ENCODE data around the gene PLAAT5.

PLAAT5 gene

DNA sequence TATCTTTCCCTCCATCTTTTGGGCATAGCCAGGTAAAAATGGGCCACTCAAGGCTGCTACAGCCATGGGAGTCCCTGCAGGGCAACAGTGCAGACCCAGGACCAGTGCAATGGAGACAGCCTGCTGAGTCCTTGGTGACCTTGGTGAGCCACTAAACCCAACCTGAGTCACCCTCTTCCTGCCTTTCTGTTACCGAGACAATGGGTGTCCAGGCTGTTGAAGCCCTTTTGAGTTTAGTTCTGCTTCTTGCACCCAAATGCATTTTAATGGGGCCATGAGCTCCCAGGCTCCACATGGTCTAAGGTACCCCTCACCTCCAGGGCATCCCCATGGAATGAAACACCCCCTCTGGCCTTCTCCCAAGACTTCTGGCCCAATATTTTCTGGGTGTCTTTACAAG lies 44.8 kb upstream of the PLAAT5 start:
- Histone ChIP-seq H4K91ac (ENCODE audit: low read length) (no peak overlapping the region), H3K36me3 (ENCODE audit: control insufficient read depth in 1 of 2, insufficient read depth in 2 of 2, low read depth in 1 of 2, low read length in 2 of 2) (peaks cover 0 to 3% of the 10 kb centered on the region in 2 experiments), H2BK5ac (ENCODE audit: low read depth, low read length, poor library complexity, severe bottlenecking) (no peak overlapping the region), H3K4ac (ENCODE audit: low read depth in 1 of 2, low read length in 2 of 2) (no peak overlapping the region), H3K23ac (ENCODE audit: low read length in 2 of 2) (no peak overlapping the region), H3K18ac (ENCODE audit: low read depth in 1 of 2, low read length in 2 of 2) (no peak overlapping the region), H2AFZ (ENCODE audit: low read depth, low read length) (no peak overlapping the region), H3K4me3 (ENCODE audit: insufficient read depth in 1 of 2, low read depth in 1 of 2, low read length in 2 of 2) (no peak overlapping the region), H2BK15ac (ENCODE audit: low read depth, poor library complexity, severe bottlenecking) (no peak overlapping the region), H3K79me1 (replicated peaks; ENCODE audit: low read length, poor library complexity, severe bottlenecking) (peaks cover 11% of the 10 kb centered on the region), H2BK120ac (ENCODE audit: low read depth, low read length) (no peak overlapping the region), H3K4me1 (ENCODE audit: control insufficient read depth, insufficient read depth, low read depth, low read length) (peaks cover 33% of the 10 kb centered on the region), H2AK5ac (ENCODE audit: low read length, severe bottlenecking) (peak overlapping the region; percentile 91), H3K4me2 (ENCODE audit: low read length, poor library complexity, severe bottlenecking) (no peak overlapping the region), H3K27me3 (ENCODE audit: control insufficient read depth in 1 of 2, insufficient read depth in 1 of 2, low read length in 2 of 2) (no peaks in the 10 kb centered on the region), H2BK12ac (ENCODE audit: low read length in 2 of 2) (no peak overlapping the region), H3K27ac (ENCODE audit: low read length, poor library complexity, severe bottlenecking) (no peak overlapping the region), H4K8ac (ENCODE audit: low read length) (no peak overlapping the region), H3K14ac (ENCODE audit: low read length in 2 of 2) (no peak overlapping the region), H3K9ac (ENCODE audit: low read length) (no peak overlapping the region), H3K9me3 (ENCODE audit: control insufficient read depth, low read length) (no peaks in the 10 kb centered on the region)
- 96% methylated on average over 1 of the region's 1 CpG for whole genome bisulfite sequencing
- DNase-seq: no peak

DNA sequence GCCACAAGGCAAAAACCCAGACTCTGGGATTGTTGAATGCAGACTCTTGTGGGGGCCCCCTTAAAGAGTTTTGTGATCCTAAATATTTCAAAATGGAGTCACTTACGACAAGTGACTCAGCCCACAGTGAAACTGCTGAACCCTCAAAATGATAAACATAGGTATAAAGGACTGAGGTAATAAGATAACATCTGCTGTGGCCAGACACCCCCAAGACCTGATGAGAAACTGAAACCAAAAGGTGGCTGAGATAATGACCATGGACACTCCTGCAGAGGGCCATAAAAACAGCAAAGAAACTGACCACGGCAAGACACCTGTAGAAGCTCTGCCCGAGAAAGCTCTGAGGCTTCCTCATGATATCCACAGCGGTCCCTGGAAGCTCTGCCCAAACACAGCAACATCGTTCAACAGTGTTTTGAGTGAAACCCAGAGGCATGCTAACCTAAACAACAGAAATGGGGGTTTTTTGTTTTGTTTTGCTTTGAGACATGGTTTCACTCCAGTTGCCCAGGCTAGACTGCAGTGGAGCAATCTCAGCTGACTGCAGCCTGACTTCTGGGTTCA lies 44.0 kb upstream of the PLAAT5 start:
- no peak overlapping the region for H4K91ac ChIP-seq (ENCODE audit: low read length)
- 92% methylated on average over 5 of the region's 5 CpGs for WGBS
- no peak overlapping the region for H3K9ac ChIP-seq (ENCODE audit: low read length)
- H2BK12ac ChIP-seq (ENCODE audit: low read length in 2 of 2): no peak overlapping the region
- no peak overlapping the region for H2AFZ ChIP-seq (ENCODE audit: low read depth, low read length)
- H3K23ac ChIP-seq (ENCODE audit: low read length in 2 of 2): no peak overlapping the region
- no peaks in the 10 kb centered on the region for H3K9me3 ChIP-seq (ENCODE audit: control insufficient read depth, low read length)
- H3K14ac ChIP-seq (ENCODE audit: low read length in 2 of 2): no peak overlapping the region
- no peak overlapping the region for H2BK5ac ChIP-seq (ENCODE audit: low read depth, low read length, poor library complexity, severe bottlenecking)
- peak; percentile 2 for DNase-seq
- H3K4me2 ChIP-seq (ENCODE audit: low read length, poor library complexity, severe bottlenecking): no peak overlapping the region
- peaks cover 11% of the 10 kb centered on the region for H3K79me1 ChIP-seq (replicated peaks; ENCODE audit: low read length, poor library complexity, severe bottlenecking)
- H4K8ac ChIP-seq (ENCODE audit: low read length): no peak overlapping the region
- no peak overlapping the region for H3K4ac ChIP-seq (ENCODE audit: low read depth in 1 of 2, low read length in 2 of 2)
- no peaks in the 10 kb centered on the region for H3K27me3 ChIP-seq (ENCODE audit: control insufficient read depth in 1 of 2, insufficient read depth in 1 of 2, low read length in 2 of 2)
- H2BK120ac ChIP-seq (ENCODE audit: low read depth, low read length): no peak overlapping the region
- H3K27ac ChIP-seq (ENCODE audit: low read length, poor library complexity, severe bottlenecking): no peak overlapping the region
- H3K18ac ChIP-seq (ENCODE audit: low read depth in 1 of 2, low read length in 2 of 2): no peak overlapping the region
- H3K36me3 ChIP-seq (ENCODE audit: control insufficient read depth in 1 of 2, insufficient read depth in 2 of 2, low read depth in 1 of 2, low read length in 2 of 2): peaks cover 0 to 1% of the 10 kb centered on the region in 2 experiments
- H3K4me3 ChIP-seq (ENCODE audit: insufficient read depth in 1 of 2, low read depth in 1 of 2, low read length in 2 of 2): no peak overlapping the region
- H3K4me1 ChIP-seq (ENCODE audit: control insufficient read depth, insufficient read depth, low read depth, low read length): peaks cover 35% of the 10 kb centered on the region
- H2AK5ac ChIP-seq (ENCODE audit: low read length, severe bottlenecking): no peak overlapping the region
- H2BK15ac ChIP-seq (ENCODE audit: low read depth, poor library complexity, severe bottlenecking): no peak overlapping the region

DNA sequence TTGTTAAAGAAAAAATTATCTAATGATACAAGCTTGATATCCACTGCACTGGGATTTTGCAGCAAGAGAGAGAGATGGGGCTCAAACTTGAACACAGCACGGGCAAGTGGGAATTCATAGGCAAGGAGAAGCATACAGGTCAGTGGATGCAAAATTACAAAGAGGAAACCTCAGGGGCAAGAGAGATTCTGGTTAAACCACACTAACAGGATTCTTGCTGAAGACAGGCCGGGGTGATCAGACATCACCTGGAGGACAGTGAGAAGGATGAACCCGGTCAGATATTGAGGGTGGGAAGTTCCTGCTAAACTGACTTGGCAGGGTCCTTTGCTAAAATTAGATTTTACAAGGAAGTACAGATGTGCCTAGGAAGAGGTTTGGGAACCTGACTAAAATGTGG lies 43.1 kb upstream of the PLAAT5 start:
- H2BK5ac ChIP-seq (ENCODE audit: low read depth, low read length, poor library complexity, severe bottlenecking): no peak overlapping the region
- peak overlapping the region; percentile 75 for H2AK5ac ChIP-seq (ENCODE audit: low read length, severe bottlenecking)
- no peak overlapping the region for H3K23ac ChIP-seq (ENCODE audit: low read length in 2 of 2)
- H2BK15ac ChIP-seq (ENCODE audit: low read depth, poor library complexity, severe bottlenecking): no peak overlapping the region
- no peak overlapping the region for H3K14ac ChIP-seq (ENCODE audit: low read length in 2 of 2)
- H4K8ac ChIP-seq (ENCODE audit: low read length): no peak overlapping the region
- no peak overlapping the region for H2AFZ ChIP-seq (ENCODE audit: low read depth, low read length)
- WGBS: 82% methylated on average over 3 of the region's 3 CpGs
- H4K91ac ChIP-seq (ENCODE audit: low read length): no peak overlapping the region
- no peak overlapping the region for H3K18ac ChIP-seq (ENCODE audit: low read depth in 1 of 2, low read length in 2 of 2)
- H3K4me2 ChIP-seq (ENCODE audit: low read length, poor library complexity, severe bottlenecking): no peak overlapping the region
- H3K27ac ChIP-seq (ENCODE audit: low read length, poor library complexity, severe bottlenecking): no peak overlapping the region
- H3K4me3 ChIP-seq (ENCODE audit: insufficient read depth in 1 of 2, low read depth in 1 of 2, low read length in 2 of 2): no peak overlapping the region
- no peaks in the 10 kb centered on the region for H3K9me3 ChIP-seq (ENCODE audit: control insufficient read depth, low read length)
- H2BK12ac ChIP-seq (ENCODE audit: low read length in 2 of 2): no peak overlapping the region
- DNase-seq: no peak
- no peak overlapping the region for H3K9ac ChIP-seq (ENCODE audit: low read length)
- no peaks in the 10 kb centered on the region for H3K27me3 ChIP-seq (ENCODE audit: control insufficient read depth in 1 of 2, insufficient read depth in 1 of 2, low read length in 2 of 2)
- H3K4me1 ChIP-seq (ENCODE audit: control insufficient read depth, insufficient read depth, low read depth, low read length): peaks cover 35% of the 10 kb centered on the region
- no peak overlapping the region for H2BK120ac ChIP-seq (ENCODE audit: low read depth, low read length)
- no peak overlapping the region for H3K4ac ChIP-seq (ENCODE audit: low read depth in 1 of 2, low read length in 2 of 2)
- no peaks in the 10 kb centered on the region for H3K36me3 ChIP-seq (ENCODE audit: control insufficient read depth in 1 of 2, insufficient read depth in 2 of 2, low read depth in 1 of 2, low read length in 2 of 2)
- peaks cover 8% of the 10 kb centered on the region for H3K79me1 ChIP-seq (replicated peaks; ENCODE audit: low read length, poor library complexity, severe bottlenecking)

DNA sequence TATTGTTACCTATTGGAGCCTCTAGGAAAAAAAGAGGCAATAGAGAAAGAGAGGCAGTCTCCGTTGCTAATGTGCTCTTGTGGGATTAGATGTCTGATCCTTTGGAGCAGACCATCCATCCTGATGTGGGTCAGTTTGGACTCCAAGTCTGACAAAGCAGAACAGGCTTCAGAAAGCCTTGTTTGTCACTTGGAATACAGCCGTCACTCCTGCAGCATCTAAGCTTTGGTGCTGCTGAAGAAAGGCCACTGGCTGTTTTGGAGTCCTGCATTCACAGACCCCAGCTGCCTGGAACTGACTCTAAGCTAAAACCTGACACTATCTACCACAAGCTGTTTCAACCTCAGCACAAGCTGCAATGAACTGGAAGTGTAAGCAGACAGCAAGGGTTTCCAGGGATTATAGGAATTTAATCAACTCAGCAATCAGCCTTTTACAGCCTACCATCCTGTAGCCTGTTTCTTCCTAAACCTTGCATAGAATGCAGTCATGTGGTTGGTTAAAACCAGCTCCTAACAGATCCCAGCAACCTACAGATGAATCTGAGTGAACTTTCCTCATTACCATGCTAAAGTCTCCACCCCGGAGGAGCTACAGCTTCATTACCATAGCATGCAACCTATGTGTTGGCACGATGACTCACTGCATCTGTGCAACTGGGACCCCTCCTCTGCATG lies 42.0 kb upstream of the PLAAT5 start:
- no peak overlapping the region for H3K4ac ChIP-seq (ENCODE audit: low read depth in 1 of 2, low read length in 2 of 2)
- no peak overlapping the region for H3K23ac ChIP-seq (ENCODE audit: low read length in 2 of 2)
- 66% methylated on average over 4 of the region's 4 CpGs for WGBS
- H2AFZ ChIP-seq (ENCODE audit: low read depth, low read length): no peak overlapping the region
- H3K36me3 ChIP-seq (ENCODE audit: control insufficient read depth in 1 of 2, insufficient read depth in 2 of 2, low read depth in 1 of 2, low read length in 2 of 2): no peaks in the 10 kb centered on the region
- no peak overlapping the region for H3K18ac ChIP-seq (ENCODE audit: low read depth in 1 of 2, low read length in 2 of 2)
- H2BK12ac ChIP-seq (ENCODE audit: low read length in 2 of 2): no peak overlapping the region
- H3K79me1 ChIP-seq (replicated peaks; ENCODE audit: low read length, poor library complexity, severe bottlenecking): no peaks in the 10 kb centered on the region
- H3K4me3 ChIP-seq (ENCODE audit: insufficient read depth in 1 of 2, low read depth in 1 of 2, low read length in 2 of 2): no peak overlapping the region
- no peak overlapping the region for H2BK120ac ChIP-seq (ENCODE audit: low read depth, low read length)
- no peaks in the 10 kb centered on the region for H3K27me3 ChIP-seq (ENCODE audit: control insufficient read depth in 1 of 2, insufficient read depth in 1 of 2, low read length in 2 of 2)
- peak overlapping the region; percentile 40 for H2AK5ac ChIP-seq (ENCODE audit: low read length, severe bottlenecking)
- no peak overlapping the region for H2BK15ac ChIP-seq (ENCODE audit: low read depth, poor library complexity, severe bottlenecking)
- peaks cover 25% of the 10 kb centered on the region for H3K4me1 ChIP-seq (ENCODE audit: control insufficient read depth, insufficient read depth, low read depth, low read length)
- no peak overlapping the region for H3K4me2 ChIP-seq (ENCODE audit: low read length, poor library complexity, severe bottlenecking)
- peak overlapping the region; percentile 20 for H2BK5ac ChIP-seq (ENCODE audit: low read depth, low read length, poor library complexity, severe bottlenecking)
- H4K8ac ChIP-seq (ENCODE audit: low read length): no peak overlapping the region
- no peak for DNase-seq
- no peaks in the 10 kb centered on the region for H3K9me3 ChIP-seq (ENCODE audit: control insufficient read depth, low read length)
- peak overlapping the region; percentile 6 for H3K27ac ChIP-seq (ENCODE audit: low read length, poor library complexity, severe bottlenecking)
- H3K14ac ChIP-seq (ENCODE audit: low read length in 2 of 2): no peak overlapping the region
- no peak overlapping the region for H3K9ac ChIP-seq (ENCODE audit: low read length)
- H4K91ac ChIP-seq (ENCODE audit: low read length): no peak overlapping the region
